ENCODE data around the gene STARD7.
"Not testable (repeated sequence)": the region's sequence is repeated elsewhere in the genome, so short reads cannot be mapped to it uniquely, and the experiment has no call there.

The STARD7 gene

GRCh38 chr2:96142217-96143113 lies 66.2 kb downstream of the STARD7 start:
- no peaks in the 10 kb centered on the region for H3K9me3 ChIP-seq (ENCODE audit: severe bottlenecking)
- H3K36me3 ChIP-seq (ENCODE audit: low read depth), result no peaks in the 10 kb centered on the region
- H3K4me1 ChIP-seq (ENCODE audit: insufficient read depth, poor library complexity, severe bottlenecking), result no peaks in the 10 kb centered on the region
- no peak for TF ChIP-seq CTCF (IDR thresholded peaks at IDR 0.05; ENCODE audit: poor library complexity, severe bottlenecking)
- no peaks in the 10 kb centered on the region for H3K27me3 ChIP-seq (ENCODE audit: insufficient read depth, poor library complexity, severe bottlenecking)
- H3K4me3 ChIP-seq (ENCODE audit: severe bottlenecking), result no peak overlapping the region
- ATAC-seq (ENCODE audit: low read depth) (no peak), DNase-seq (ENCODE audit: low spot score) (peak; percentile 50)
- H3K27ac ChIP-seq (ENCODE audit: poor library complexity, severe bottlenecking), result no peak overlapping the region

- not testable (repeated sequence) for H3K27ac ChIP-seq (ENCODE audit: poor library complexity, severe bottlenecking); H3K4me1 ChIP-seq (ENCODE audit: insufficient read depth, poor library complexity, severe bottlenecking); H3K4me3 ChIP-seq (ENCODE audit: severe bottlenecking); H3K9me3 ChIP-seq (ENCODE audit: severe bottlenecking); H3K27me3 ChIP-seq (ENCODE audit: insufficient read depth, poor library complexity, severe bottlenecking); DNase-seq (ENCODE audit: low spot score); ATAC-seq (ENCODE audit: low read depth); H3K36me3 ChIP-seq (ENCODE audit: low read depth)
Measured at GRCh38 chr2:96141624-96141967, 67.0 kb downstream of the STARD7 start.

GRCh38 chr2:96140941-96141623 lies 67.5 kb downstream of the STARD7 start:
- Histone ChIP-seq H3K27me3 (ENCODE audit: insufficient read depth, poor library complexity, severe bottlenecking) (no peaks in the 10 kb centered on the region), H3K9me3 (ENCODE audit: severe bottlenecking) (no peaks in the 10 kb centered on the region), H3K36me3 (ENCODE audit: low read depth) (no peaks in the 10 kb centered on the region), H3K4me1 (ENCODE audit: insufficient read depth, poor library complexity, severe bottlenecking) (no peaks in the 10 kb centered on the region), H3K27ac (ENCODE audit: poor library complexity, severe bottlenecking) (no peak overlapping the region), H3K4me3 (ENCODE audit: severe bottlenecking) (no peak overlapping the region)
- DNase-seq (ENCODE audit: low spot score) (no peak), ATAC-seq (ENCODE audit: low read depth) (no peak)
- no peak for TF ChIP-seq CTCF (IDR thresholded peaks at IDR 0.05; ENCODE audit: poor library complexity, severe bottlenecking)

GRCh38 chr2:96139181-96139758 lies 69.4 kb downstream of the STARD7 start:
- no peaks in the 10 kb centered on the region for H3K36me3 ChIP-seq (ENCODE audit: low read depth)
- TF ChIP-seq CTCF (IDR thresholded peaks at IDR 0.05; ENCODE audit: poor library complexity, severe bottlenecking), result no peak
- no peaks in the 10 kb centered on the region for H3K9me3 ChIP-seq (ENCODE audit: severe bottlenecking)
- H3K4me1 ChIP-seq (ENCODE audit: insufficient read depth, poor library complexity, severe bottlenecking), result no peaks in the 10 kb centered on the region
- no peaks in the 10 kb centered on the region for H3K27me3 ChIP-seq (ENCODE audit: insufficient read depth, poor library complexity, severe bottlenecking)
- H3K27ac ChIP-seq (ENCODE audit: poor library complexity, severe bottlenecking), result no peak overlapping the region
- no peak for DNase-seq (ENCODE audit: low spot score)
- no peak for ATAC-seq (ENCODE audit: low read depth)
- H3K4me3 ChIP-seq (ENCODE audit: severe bottlenecking), result no peak overlapping the region

GRCh38 chr2:96138179-96139145 lies 70.2 kb downstream of the STARD7 start, which contains the start of gene ASTL:
Gene ASTL, minus strand, starts transcription at chr2:96138502. Its CDS starts 66 bp downstream, at chr2:96138436.
- peak; percentile 41 for TF ChIP-seq CTCF (IDR thresholded peaks at IDR 0.05; ENCODE audit: poor library complexity, severe bottlenecking)
- DNase-seq (ENCODE audit: low spot score), result no peak
- Histone ChIP-seq H3K27me3 (ENCODE audit: insufficient read depth, poor library complexity, severe bottlenecking) (no peaks in the 10 kb centered on the region), H3K9me3 (ENCODE audit: severe bottlenecking) (no peaks in the 10 kb centered on the region), H3K4me3 (ENCODE audit: severe bottlenecking) (no peak within 1 kb of the TSS), H3K27ac (ENCODE audit: poor library complexity, severe bottlenecking) (no peak within 1 kb of the TSS), H3K36me3 (ENCODE audit: low read depth) (no peaks in the 10 kb centered on the region), H3K4me1 (ENCODE audit: insufficient read depth, poor library complexity, severe bottlenecking) (no peaks in the 10 kb centered on the region)
- ATAC-seq (ENCODE audit: low read depth), result peak; percentile 63
